GM12878 (cell line): ENCODE data around the gene BACE2. TPM values are rescaled to one million over a fixed set of nuclear protein-coding genes. Genes with fewer than 3 reads are reported as not detected.

Experiments used
- ATAC-seq: fragments of 200-7000 bp; cut with Tn5 transposase; 3 replicates; pipeline ENCODE4 v1.9.1; 2020; ENCODE audit warnings: mild to moderate bottlenecking, moderate library complexity
- BruUV-seq: library from RNA; stranded (reverse); fragments of 400-500 nt; replicated peaks from 2 replicates; lab custom pipeline; 2021; lab: Mats Ljungman, UMichigan
- CTCF ChIA-PET: fragments of 300-600 bp; sonication (Branson Sonifier 250); formaldehyde crosslinking; extraction: SDS; loops from one replicate; lab custom pipeline; 2021; ENCODE audit warnings: inconsistent platforms; lab: Yijun Ruan, JAX
- POLR2A ChIA-PET: fragments of 350-600 bp; formaldehyde crosslinking; extraction: SDS; loops from one replicate; lab custom pipeline; 2021; ENCODE audit warnings: inconsistent platforms; lab: Charles Lee
- RAD21 ChIA-PET: fragments of 300-600 bp; sonication (Branson Sonifier 250); formaldehyde crosslinking; loops from one replicate; lab custom pipeline; 2023; ENCODE audit warnings: antibody characterized with exemption; ENCODE audit not compliant: unreplicated experiment; lab: Charles Lee
- SMC1A ChIA-PET: fragments of 300-600 bp; sonication (Branson Sonifier 250); formaldehyde crosslinking; loops from one replicate; lab custom pipeline; 2023; ENCODE audit not compliant: unreplicated experiment, uncharacterized antibody; lab: Charles Lee
- DNase-seq: peaks from one replicate; pipeline ENCODE4 v3.0.0-alpha.2; 2011; ENCODE audit warnings: low read depth, low spot score
- FAIRE-seq: peaks from 3 replicates; lab custom pipeline; 2011; peaks lifted over from hg19 to GRCh38; lab: Jason Lieb, UNC
- H2AFZ ChIP-seq: 2 replicates; pipeline ENCODE4 v1.6.0; 2011; ENCODE audit warnings: low read depth, low read length, control low read depth; ENCODE audit not compliant: control insufficient read depth
- H3K27ac ChIP-seq: 2 replicates; pipeline ENCODE4 v1.5.1; 2011; ENCODE audit warnings: control low read depth; ENCODE audit not compliant: control insufficient read depth, insufficient read depth
- H3K27me3 ChIP-seq, 2 experiments: replicated peaks in 1 of 2; 2 replicates each; pipeline versions ENCODE4 v1.6.0 to v1.6.1; 2011; ENCODE audit warnings: low read length in 1 of 2; ENCODE audit not compliant: control insufficient read depth in 2 of 2, insufficient read depth in 2 of 2
- H3K36me3 ChIP-seq, 2 experiments: 2 replicates each; pipeline ENCODE4 v1.5.1; 2011; ENCODE audit warnings: low read length in 1 of 2; ENCODE audit not compliant: control insufficient read depth in 2 of 2, insufficient read depth in 2 of 2
- H3K4me1 ChIP-seq: 2 replicates; pipeline ENCODE4 v1.6.1; 2011; ENCODE audit warnings: mild to moderate bottlenecking, low read length, moderate library complexity, mixed read lengths; ENCODE audit not compliant: control insufficient read depth, insufficient read depth
- H3K4me2 ChIP-seq: 2 replicates; pipeline ENCODE4 v1.6.0; 2011; ENCODE audit warnings: control low read depth; ENCODE audit not compliant: control insufficient read depth, insufficient read depth
- H3K4me3 ChIP-seq: fragments of 200-600 bp; sonication (generic); 2 replicates; pipeline ENCODE4 v1.5.1; 2016
- H3K79me2 ChIP-seq: 2 replicates; pipeline ENCODE4 v1.6.0; 2011; ENCODE audit warnings: low read length; ENCODE audit not compliant: control insufficient read depth, insufficient read depth
- H3K9ac ChIP-seq: 2 replicates; pipeline ENCODE4 v1.8.0; 2011; ENCODE audit warnings: low read length, control low read depth, mixed read lengths; ENCODE audit not compliant: control insufficient read depth, insufficient read depth
- H3K9me3 ChIP-seq: replicated peaks from 3 replicates; pipeline ENCODE4 v1.5.1; 2011; ENCODE audit warnings: mild to moderate bottlenecking, low read length; ENCODE audit not compliant: control insufficient read depth, insufficient read depth
- H4K20me1 ChIP-seq: 2 replicates; pipeline ENCODE4 v1.6.0; 2011; ENCODE audit not compliant: control insufficient read depth, insufficient read depth
- DPF2 ChIP-seq: fragments of 450-650 bp; IDR thresholded peaks from 2 replicates; pipeline ENCODE4 v1.6.1; 2017; ENCODE audit warnings: mild to moderate bottlenecking
- IRF4 ChIP-seq: IDR thresholded peaks from 2 replicates; pipeline ENCODE4 v1.6.1; 2011; ENCODE audit warnings: low read depth, low read length
- RAD21 ChIP-seq: IDR thresholded peaks from 2 replicates; pipeline ENCODE4 v1.6.1; 2011; ENCODE audit warnings: mild to moderate bottlenecking, low read depth, low read length, moderate library complexity; ENCODE audit not compliant: insufficient read depth
- WGBS: methylation state at CpG from one replicate; pipeline ENCODE4 v1.1.6; 2016; ENCODE audit warnings: low lambda C conversion rate; ENCODE audit not compliant: insufficient replicate concordance, insufficient coverage; ENCODE audit errors: missing lambda C conversion rate; 5-methylcytosine and 5-hydroxymethylcytosine counted together
- in situ Hi-C: fragments of 300-500 bp; cut with MboI; formaldehyde crosslinking; loops from 9 replicates; pipeline ENCODE4 v1.14.3; 2018; ENCODE audit warnings: mixed read lengths
- intact Hi-C: fragments of 100-400 bp; cut with micrococcal nuclease; formaldehyde crosslinking; loops from one replicate; pipeline ENCODE4 v1.14.2; 2022; ENCODE audit not compliant: unreplicated experiment
- polyA plus RNA-seq, 11 experiments: library from polyadenylated mRNA; depleted of rRNA in 4 of 11; unstranded in 6 of 11; stranded (reverse) in 5 of 11; fragments of >200 nt; fragmentation: Nextera tagmentation in 4 of 11; fragmentation: Illumina TruSeq in 1 of 11; extraction: Ambion mirVana in 4 of 11; extraction: Trizol in 1 of 11; gene quantifications; 1 replicate in 1 of 11; 2 replicates in 10 of 11; pipeline versions ENCODE4 v1.2.1 to v1.2.3, GENCODE V29; 2011 to 2016; ENCODE audit warnings: inconsistent platforms in 2 of 11, missing spikeins in 2 of 11, low read depth in 1 of 11
- total RNA-seq, 4 experiments: library from RNA; depleted of rRNA in 3 of 4; stranded (reverse); fragments of >200 nt in 3 of 4; fragmentation: Illumina TruSeq in 1 of 4; extraction: Trizol in 1 of 4; gene quantifications; 2 replicates each; pipeline versions ENCODE4 v1.2.1 to v1.2.3, GENCODE V29; 2013 to 2021
- TF ChIP-seq, protein P1 (sequence below): fragments of 450-650 bp; IDR thresholded peaks from 2 replicates; pipeline ENCODE4 v1.6.1; 2016; ENCODE audit warnings: mild to moderate bottlenecking
- TF ChIP-seq, protein P2 (sequence below): IDR thresholded peaks from 2 replicates; pipeline ENCODE4 v1.6.1; 2012; ENCODE audit warnings: low read length, inconsistent platforms
- TF ChIP-seq, protein P3 (sequence below): fragments of 450-650 bp; IDR thresholded peaks from 2 replicates; pipeline ENCODE4 v1.6.1; 2017; ENCODE audit warnings: antibody characterized with exemption, mild to moderate bottlenecking, moderate library complexity

BACE2 gene
- total and polyA plus RNA-seq, 10 of the 15 experiments (the other 5 are each of a cell fraction or from before 2014, with no cell fraction given): 0.04 to 0.69 (median 0.18) TPM; not detected in 5

DNA sequence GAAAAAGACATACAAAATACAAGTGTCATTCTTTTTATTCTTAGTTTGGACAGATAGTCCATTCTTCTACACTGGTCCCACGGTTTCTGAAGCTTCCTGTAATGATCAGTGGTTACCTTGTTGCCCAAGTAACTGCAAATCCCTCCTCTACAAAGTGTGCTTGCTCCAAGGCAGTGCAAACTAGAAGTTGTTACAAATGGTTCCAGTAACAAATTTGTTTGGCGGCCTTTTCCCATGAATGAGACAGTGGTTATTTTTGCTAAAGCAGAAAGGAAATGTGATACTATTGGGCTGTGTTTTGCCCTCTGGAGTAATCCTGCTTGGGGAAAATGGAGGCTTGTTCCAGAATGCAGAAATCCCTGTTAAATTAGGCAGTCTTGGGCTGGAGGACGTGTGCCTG, 8.9 kb downstream of the BACE2 start:
- 28% methylated on average over 3 of the region's 3 CpGs for WGBS
- Histone ChIP-seq H3K9me3 (no peaks in the 10 kb centered on the region), H3K4me1 (no peaks in the 10 kb centered on the region), H2AFZ (no peak overlapping the region), H3K4me3 (no peak overlapping the region), H3K4me2 (no peak overlapping the region), H3K27me3 (no peaks in the 10 kb centered on the region; a peak in 1 of 4 replicates), H4K20me1 (no peaks in the 10 kb centered on the region), H3K79me2 (no peaks in the 10 kb centered on the region), H3K9ac (no peak overlapping the region), H3K27ac (no peak overlapping the region), H3K36me3 (no peaks in the 10 kb centered on the region)
- CTCF ChIA-PET: no interaction called here
- intact Hi-C loops: no loop called here
- RAD21 ChIA-PET: no interaction called here
- FAIRE-seq (no peak), DNase-seq (no peak), ATAC-seq (no peak)
- SMC1A ChIA-PET: no interaction called here
- POLR2A ChIA-PET: no interaction called here
- TF ChIP-seq, protein P1, sequence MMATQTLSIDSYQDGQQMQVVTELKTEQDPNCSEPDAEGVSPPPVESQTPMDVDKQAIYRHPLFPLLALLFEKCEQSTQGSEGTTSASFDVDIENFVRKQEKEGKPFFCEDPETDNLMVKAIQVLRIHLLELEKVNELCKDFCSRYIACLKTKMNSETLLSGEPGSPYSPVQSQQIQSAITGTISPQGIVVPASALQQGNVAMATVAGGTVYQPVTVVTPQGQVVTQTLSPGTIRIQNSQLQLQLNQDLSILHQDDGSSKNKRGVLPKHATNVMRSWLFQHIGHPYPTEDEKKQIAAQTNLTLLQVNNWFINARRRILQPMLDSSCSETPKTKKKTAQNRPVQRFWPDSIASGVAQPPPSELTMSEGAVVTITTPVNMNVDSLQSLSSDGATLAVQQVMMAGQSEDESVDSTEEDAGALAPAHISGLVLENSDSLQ: no peak
- TF ChIP-seq DPF2 (no peak), RAD21 (no peak), IRF4 (no peak)
- TF ChIP-seq, protein P2, sequence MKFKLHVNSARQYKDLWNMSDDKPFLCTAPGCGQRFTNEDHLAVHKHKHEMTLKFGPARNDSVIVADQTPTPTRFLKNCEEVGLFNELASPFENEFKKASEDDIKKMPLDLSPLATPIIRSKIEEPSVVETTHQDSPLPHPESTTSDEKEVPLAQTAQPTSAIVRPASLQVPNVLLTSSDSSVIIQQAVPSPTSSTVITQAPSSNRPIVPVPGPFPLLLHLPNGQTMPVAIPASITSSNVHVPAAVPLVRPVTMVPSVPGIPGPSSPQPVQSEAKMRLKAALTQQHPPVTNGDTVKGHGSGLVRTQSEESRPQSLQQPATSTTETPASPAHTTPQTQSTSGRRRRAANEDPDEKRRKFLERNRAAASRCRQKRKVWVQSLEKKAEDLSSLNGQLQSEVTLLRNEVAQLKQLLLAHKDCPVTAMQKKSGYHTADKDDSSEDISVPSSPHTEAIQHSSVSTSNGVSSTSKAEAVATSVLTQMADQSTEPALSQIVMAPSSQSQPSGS: no peak
- TF ChIP-seq, protein P3, sequence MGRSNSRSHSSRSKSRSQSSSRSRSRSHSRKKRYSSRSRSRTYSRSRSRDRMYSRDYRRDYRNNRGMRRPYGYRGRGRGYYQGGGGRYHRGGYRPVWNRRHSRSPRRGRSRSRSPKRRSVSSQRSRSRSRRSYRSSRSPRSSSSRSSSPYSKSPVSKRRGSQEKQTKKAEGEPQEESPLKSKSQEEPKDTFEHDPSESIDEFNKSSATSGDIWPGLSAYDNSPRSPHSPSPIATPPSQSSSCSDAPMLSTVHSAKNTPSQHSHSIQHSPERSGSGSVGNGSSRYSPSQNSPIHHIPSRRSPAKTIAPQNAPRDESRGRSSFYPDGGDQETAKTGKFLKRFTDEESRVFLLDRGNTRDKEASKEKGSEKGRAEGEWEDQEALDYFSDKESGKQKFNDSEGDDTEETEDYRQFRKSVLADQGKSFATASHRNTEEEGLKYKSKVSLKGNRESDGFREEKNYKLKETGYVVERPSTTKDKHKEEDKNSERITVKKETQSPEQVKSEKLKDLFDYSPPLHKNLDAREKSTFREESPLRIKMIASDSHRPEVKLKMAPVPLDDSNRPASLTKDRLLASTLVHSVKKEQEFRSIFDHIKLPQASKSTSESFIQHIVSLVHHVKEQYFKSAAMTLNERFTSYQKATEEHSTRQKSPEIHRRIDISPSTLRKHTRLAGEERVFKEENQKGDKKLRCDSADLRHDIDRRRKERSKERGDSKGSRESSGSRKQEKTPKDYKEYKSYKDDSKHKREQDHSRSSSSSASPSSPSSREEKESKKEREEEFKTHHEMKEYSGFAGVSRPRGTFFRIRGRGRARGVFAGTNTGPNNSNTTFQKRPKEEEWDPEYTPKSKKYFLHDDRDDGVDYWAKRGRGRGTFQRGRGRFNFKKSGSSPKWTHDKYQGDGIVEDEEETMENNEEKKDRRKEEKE: no peak
- no TSS peak for BruUV-seq
- in situ Hi-C loops: no loop called here
